Prostate gland (tissue), 2 donors: ENCODE measurements around the gene SPRR1A.

Source experiments
- POLR2A ChIP-seq: fragments of 450-650 bp; IDR thresholded peaks from one replicate; pipeline ENCODE4 v1.6.1; 2016; ENCODE audit warnings: antibody characterized with exemption, mild to moderate bottlenecking
- POLR2AphosphoS5 ChIP-seq: sonication (generic); formaldehyde crosslinking; IDR thresholded peaks from one replicate; pipeline ENCODE4 v1.6.1; 2017; ENCODE audit warnings: antibody characterized with exemption
- TF ChIP-seq, protein P1 (sequence below), 4 experiments: fragments of 200-600 bp in 2 of 4; fragments of 450-650 bp in 2 of 4; sonication (generic) in 2 of 4; IDR thresholded peaks; 1 replicate in 3 of 4; 2 replicates in 1 of 4; pipeline ENCODE4 v1.5.1; 2016 to 2019; ENCODE audit warnings: antibody characterized with exemption in 4 of 4, mild to moderate bottlenecking in 2 of 4, moderate library complexity in 2 of 4

- TF ChIP-seq, protein P1, sequence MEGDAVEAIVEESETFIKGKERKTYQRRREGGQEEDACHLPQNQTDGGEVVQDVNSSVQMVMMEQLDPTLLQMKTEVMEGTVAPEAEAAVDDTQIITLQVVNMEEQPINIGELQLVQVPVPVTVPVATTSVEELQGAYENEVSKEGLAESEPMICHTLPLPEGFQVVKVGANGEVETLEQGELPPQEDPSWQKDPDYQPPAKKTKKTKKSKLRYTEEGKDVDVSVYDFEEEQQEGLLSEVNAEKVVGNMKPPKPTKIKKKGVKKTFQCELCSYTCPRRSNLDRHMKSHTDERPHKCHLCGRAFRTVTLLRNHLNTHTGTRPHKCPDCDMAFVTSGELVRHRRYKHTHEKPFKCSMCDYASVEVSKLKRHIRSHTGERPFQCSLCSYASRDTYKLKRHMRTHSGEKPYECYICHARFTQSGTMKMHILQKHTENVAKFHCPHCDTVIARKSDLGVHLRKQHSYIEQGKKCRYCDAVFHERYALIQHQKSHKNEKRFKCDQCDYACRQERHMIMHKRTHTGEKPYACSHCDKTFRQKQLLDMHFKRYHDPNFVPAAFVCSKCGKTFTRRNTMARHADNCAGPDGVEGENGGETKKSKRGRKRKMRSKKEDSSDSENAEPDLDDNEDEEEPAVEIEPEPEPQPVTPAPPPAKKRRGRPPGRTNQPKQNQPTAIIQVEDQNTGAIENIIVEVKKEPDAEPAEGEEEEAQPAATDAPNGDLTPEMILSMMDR (IDR thresholded peaks at IDR 0.05): no peak
- TF ChIP-seq POLR2A (no peak), POLR2AphosphoS5 (no peak)
Measured at GRCh38 chr1:152946248-152946647, 37.6 kb upstream of the SPRR1A start.
